ENCODE results near the gene MTRF1.

Gene MTRF1, protein sequence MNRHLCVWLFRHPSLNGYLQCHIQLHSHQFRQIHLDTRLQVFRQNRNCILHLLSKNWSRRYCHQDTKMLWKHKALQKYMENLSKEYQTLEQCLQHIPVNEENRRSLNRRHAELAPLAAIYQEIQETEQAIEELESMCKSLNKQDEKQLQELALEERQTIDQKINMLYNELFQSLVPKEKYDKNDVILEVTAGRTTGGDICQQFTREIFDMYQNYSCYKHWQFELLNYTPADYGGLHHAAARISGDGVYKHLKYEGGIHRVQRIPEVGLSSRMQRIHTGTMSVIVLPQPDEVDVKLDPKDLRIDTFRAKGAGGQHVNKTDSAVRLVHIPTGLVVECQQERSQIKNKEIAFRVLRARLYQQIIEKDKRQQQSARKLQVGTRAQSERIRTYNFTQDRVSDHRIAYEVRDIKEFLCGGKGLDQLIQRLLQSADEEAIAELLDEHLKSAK

DNA sequence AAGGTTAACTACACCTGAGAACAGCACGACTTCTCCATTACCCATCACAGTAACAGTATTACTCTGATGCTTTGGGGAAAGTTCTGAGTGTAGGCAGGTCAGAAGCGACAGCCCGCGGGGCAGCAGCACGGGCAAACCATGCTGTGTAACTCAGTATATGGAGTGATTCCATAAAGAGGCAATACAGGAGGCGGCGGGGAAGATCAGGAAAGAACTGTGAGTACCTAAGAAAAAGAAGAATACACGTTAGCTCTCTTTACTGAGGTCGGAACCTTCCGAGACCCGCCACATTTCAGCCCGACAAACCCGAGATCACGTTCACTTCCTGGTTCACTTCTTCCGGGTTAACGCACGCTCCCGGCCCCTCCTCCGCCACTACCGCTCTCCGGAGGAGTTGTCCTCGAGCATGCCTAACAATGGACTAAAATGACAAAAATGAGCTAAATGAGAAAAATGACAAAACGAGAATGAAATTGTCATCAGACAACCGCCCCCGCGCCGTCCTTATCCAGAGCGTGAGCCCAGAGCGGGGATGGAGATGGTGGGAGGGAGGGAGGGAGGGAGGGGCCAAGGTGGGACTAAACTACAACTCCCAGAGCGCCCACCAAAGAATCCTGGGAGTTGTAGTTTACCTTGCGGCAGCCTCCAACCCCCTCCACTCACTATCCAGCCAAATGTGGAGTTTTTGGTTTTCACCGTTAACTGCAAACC lies at the start of gene MTRF1:
Gene MTRF1, minus strand, starts transcription at position 316 of the 711 bp plus-strand sequence. CDS start 2,669 bp downstream, outside the sequence.
- peak; percentile 30 to 73 (median 46) for DNase-seq

DNA sequence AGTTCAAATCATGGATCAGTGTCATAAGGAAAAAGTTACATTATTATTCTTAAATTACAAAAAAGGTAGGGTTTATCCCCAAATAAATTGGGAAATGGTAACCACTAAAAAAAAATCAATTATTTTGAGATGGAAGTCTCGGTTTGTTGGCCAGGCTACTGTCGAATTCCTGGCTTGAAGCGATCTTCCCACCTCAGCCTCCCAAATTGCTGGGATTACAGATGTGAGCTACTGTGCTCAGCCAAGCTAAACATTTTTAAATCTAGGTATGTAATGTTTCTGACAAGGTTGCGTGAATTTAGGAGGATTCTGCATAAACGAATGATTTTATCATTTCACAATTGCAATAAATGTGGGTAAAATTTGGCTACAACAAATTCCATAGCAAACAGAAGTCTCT lies 49.7 kb upstream of the MTRF1 start:
- DNase-seq: no peak

DNA sequence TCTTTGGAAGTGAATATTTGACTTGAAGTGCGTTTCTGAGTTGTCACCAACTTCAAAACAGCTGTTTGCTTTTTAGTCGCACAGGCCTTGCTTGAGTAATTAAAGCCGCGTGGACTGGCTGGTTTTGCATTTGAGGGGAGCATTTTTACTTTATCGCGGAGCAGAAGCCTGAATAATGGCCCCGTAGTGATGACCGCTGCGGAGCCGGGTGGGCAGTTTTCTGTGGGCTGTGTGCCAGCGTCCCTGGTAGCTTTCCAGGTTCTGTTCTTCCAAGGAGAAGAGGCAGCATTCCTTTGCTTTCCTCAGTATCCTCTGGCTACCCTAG lies 48.8 kb upstream of the MTRF1 start:
- DNase-seq: no peak

DNA sequence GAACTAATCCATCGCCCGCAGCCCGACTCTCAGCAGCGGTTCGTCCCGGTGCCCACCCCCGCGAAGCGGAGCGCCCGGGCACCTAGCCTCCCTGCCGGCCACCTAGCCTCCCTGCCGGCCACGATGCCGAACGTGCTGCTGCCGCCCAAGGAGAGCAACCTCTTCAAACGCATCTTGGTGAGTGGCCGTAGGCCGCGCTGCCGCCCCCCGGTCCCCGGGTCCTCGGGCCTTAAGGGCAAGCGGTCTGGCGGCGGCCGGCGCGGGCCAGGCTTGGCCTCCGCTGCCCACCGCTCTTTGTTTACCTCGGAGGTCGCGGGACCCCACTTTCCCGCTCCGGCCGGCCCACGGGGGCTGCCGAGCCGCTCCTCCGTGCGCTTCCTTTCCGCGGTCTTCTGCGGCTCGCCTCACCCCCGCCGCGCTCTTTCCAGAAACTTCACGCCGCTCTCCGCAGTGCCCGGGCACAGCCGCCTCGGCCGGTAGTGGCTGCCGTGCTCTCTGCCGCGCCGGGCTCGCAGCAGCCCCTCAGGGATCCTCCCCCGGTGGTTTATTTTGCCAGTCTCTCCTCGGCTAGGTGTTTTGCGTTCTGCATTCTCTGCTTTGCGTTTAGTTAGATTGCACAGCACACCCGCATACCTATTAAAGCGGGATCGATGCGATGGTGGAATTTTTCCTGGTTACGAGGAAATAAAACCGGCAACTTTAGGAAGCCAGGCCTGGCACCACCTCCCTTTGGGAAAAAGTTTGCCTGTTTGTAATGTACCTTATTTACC lies 48.2 kb upstream of the MTRF1 start:
- peak in 3 of 4 experiments; percentile 14 to 45 (median 15) for DNase-seq

DNA sequence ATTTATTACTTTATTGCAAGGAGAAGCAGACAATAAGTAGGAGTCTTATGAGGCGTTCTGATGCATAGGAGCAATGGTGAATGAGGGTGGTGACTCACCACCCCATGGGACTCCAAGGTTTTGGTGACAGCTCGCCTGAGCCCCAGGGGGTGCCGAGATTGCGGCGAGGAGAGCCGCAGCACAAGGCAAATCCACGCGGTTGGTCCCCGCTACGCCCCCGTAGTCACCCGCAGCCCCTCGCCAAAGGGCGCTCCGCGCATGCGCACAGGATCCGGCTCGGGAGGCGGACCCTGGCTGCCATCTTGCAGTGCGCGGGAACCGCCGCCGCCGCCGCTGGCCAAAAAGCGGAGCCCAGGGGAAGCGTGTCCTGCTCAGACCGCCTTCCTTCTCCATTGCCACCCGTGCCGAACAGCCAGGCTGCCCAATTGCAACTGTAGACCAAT lies 47.6 kb upstream of the MTRF1 start, which contains the start of gene NAA16:
Gene NAA16, plus strand, starts transcription at position 305 of the 443 bp plus-strand sequence. CDS start 262 bp downstream, outside the sequence.
- peak; percentile 91 to 96 (median 94) for DNase-seq

DNA sequence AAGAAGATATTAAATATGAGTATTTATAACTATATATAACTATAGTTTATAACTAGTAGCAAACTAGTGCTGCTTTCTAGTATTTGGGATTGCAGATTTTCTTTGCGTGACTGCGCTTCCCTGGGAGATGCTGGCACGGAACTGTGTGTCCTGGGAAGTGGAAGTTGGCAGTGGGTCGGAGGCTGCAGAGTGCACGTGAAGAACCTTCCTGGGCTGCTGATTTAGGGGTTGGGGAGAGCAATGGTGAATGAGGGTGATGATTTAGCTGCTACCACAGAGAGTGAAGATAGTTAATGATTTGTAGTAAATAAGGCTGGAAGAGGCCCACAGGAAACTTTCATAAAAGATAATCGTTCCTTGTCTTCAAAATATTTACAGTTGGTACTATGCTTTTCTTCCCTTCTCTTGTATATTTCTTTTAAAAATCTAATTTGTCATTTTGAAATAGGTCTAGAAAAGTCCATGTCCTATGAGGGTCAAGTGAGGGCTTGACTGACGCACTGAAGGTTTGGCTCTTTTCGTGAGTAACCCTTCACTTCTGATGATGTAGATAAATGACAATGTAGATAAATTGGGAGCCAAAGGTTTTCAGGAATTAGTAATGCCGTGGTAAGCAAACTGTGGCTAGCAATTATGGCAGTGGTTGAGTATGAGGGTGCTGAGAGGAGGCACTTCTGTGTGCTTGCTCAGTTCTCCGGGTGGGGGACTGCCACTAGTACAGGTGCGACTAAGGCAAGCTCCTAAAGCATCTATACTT lies 44.7 kb upstream of the MTRF1 start:
- no peak for DNase-seq

DNA sequence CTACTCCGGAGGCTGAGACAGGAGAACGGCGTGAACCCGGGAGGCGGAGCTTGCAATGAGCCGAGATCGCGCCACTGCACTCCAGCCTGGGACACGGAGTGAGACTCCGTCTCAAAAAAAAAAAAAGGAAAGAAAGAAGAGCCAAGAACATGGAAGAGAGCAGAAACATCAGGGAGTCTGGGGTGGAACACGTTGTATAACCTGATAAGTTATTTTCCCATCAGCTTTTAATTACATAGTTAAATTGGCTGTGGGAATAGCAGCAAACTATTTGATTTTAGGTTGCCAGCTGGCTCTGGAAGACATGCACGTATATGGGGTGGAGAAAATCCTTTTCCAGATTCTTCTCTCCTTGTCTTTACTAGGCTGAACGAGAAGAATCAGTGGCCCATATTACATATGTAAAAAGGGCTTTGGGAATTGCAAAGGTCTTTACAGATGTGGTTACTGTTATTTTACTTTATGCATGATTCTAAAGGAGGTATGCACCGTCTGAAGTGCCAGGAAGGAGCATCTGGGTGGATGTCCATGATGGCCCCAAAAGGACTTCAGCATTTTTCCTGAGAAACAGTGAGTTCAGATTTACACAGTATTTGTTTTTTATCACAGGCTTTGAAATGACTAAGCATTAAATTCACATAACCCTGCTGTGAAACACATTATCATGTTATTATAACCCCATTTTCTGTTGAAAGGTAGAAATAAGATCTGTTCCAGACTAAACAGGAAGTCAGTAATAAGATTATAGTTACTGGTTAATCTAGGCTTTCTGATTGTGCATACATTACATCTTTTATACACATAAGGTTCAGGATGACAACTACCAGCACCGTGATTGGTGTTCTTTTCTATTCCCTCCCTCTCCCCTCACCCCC lies 43.1 kb upstream of the MTRF1 start:
- no peak for DNase-seq

DNA sequence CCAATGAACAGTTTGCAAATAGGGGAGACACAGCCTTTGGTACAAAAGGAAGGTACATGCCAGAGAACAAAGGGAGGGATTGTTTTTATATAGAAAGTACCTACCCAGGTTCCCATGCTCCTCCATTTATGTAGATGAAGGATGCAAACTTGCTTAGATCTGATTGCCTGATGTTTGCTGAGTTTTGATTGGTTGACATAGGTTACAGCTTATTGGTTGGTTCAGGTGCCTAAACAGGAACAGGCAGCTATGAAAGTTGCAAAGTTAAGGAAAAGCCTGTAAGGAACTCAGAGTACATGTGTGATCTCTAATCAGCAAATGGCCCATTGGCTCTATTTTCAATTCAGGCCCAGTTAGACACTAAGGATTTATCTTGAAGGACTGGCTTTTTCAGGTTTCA lies 41.2 kb upstream of the MTRF1 start:
- no peak for DNase-seq

DNA sequence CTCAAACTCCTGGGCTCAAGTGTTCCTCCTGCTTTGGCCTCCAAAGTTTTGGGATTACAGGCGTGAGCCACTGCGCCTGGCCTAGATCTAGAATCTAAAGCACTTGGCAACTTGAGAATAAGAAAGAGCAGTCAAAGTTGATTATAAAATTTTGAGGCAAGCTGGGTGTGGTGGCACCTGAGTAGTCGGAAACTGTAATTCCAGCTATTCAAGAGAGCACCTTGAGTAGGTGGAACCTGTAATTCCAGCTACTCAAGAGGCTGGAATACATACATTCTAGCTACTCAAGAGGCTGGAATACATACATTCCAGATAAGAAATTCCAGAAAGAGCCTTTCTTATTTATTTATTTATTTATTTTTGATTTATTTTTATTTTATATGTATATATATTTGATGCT lies 39.4 kb upstream of the MTRF1 start:
- no peak for DNase-seq

DNA sequence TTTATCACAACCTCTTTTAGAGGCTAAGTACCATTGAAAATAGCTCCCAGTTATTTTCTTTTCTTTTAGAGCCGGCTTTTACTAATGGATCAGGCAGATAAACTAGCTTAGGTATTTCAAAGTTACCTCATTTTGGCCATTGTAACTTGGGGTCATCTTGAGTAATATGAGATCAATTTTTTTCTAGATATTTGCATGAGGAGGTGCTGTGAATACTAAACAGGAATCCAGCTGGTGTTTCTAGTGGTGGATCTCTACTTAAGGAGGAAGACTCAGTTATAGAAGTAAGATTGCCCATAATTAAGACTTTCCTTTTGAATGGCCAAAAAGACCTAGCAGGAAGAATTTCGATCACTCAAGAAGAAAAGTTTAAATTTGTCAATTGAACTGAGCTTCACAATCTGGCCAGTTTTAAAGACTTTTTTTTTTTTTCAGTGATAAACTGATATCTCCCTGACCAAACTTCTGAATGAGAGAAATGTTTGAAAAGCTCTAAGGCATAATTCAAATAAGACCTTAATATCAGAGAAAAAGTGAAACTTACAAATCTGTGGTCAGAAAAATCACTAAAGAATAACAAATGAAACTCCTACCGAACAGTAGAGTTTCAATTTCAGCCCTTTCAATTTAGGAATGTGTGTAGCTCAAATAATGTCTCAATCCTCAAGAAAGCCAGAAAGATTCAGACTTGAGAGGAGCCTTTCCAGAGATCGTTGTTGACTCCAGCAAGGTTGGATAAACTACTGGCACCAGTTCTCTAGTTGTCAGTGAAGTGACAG lies 36.1 kb upstream of the MTRF1 start:
- no peak for DNase-seq

DNA sequence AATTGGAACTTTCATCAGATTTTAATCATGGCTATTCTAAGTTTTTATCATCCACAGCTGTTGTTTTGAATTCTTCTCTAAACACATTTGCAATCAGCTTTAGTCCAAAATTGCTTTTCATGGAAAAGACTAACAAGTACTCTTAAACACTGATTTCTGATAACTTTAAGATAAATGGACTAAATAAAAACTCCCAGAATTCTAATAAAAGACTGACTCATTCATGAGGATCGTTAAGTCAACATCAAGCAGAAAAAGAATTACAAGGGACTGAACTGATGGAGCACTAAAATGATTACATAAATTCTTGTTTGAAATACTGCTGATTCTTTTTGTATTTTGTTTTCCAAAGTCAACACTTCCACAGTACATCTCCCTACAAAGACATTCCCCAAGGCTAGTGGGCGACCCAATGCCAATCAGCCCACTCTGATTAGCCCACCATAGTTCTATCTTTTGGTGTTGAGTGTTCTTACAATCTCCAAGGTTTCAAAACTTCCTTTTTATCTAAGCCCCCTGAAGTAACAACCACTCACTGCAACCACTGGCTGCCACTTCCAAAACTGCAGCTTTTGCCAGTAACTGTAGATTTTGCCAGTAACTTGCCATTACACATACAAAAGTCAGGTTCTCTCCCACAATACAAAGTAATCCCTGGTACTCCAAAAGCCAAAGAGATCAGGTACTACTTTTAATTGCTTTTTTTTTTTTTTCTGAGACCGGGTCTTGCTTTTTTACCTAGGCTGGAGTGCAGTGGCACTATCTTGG lies 33.7 kb upstream of the MTRF1 start:
- no peak for DNase-seq

DNA sequence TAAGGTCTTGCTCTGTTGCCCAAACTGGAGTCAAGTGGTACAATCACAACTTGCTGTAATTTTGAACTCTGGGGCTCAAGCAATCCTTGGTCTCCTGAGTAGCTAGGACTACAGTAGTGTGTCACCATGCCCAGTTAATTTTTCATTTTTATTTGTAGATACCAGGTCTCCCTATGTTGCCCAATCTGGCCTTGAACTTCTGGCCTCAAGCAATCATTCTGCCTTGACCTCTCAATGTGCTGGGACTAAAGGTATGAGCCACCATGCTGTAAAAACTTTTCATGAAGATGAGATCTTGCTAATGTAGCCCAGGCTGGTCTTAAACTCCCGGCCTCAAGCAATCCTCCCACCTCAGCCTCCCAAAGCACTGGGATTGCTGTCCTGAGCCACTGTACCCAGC lies 32.6 kb upstream of the MTRF1 start:
- no peak for DNase-seq

DNA sequence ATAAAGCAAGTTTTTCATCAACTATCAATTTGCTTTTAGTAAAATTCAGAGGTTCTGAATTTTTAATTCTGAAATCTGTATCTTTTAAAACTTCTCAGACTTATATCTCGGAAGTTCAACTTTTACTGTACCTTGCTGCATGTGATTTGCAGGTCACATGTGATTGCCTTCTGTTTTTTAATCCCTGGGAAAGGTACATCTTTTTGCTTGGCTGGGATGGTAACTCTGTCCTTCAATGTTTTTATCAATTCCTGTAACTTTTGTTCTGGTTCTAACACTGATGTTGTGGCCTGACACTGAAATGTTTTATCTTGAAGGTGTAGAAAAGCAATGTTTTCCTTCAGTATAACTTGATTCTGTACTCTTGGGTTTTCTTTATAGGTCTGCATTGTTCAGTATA lies 31.5 kb upstream of the MTRF1 start:
- no peak for DNase-seq

DNA sequence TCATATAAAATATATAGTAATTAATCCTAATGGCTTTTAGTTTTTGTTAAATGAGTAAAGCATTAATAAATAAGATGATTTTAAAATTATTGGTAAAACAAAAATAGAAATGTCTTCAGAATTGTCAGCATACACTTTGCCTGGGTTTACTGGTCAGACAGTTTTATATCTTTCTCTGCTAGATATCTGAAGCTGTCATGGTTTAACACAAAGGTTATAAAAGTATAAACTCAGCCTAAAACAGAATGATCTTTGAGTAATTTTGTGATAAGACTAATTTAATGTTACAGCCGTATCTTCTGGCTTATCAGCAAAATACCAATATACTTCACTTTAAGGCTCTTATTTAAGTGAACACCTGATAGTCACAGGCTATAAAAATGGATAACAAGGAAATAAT lies 29.9 kb upstream of the MTRF1 start:
- no peak for DNase-seq

DNA sequence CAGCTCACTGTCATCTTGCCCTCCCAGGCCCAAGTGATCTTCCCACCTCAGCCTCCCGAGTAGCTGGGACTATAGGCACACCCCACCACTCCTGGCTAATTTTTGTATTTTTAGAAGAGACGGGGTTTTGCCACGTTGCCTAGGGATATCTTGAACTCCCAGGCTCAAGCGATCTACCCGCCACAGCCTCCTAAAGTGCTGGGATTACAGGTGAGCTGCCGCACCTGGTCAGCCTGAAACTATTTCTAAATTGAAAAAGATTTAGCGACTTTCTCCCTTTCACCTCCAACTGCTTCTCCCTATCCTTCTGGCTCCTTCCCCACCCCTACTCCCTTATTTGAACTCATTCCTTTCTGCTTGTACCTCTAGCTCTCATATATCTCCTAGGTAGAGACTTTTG lies 27.9 kb upstream of the MTRF1 start:
- no peak for DNase-seq

DNA sequence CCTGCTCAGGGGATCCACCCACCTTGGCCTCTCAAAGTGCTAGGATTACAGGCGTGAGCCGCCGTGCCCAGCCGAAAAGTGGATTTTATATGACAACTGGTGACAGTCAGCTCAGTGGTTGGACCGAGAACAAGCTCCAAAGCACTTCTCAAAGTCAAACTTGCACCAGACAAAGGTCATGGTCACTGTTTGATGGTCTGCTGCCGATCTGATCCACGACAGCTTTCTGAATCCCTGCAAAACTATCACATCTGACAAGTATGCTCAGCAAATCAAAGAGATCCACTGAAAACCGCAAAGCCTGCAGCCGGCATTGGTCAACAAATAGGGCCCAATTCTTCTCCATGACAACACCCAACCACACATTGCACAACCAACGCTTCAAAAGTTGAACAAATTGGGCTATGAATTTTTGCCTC lies 26.1 kb upstream of the MTRF1 start:
- DNase-seq: no peak

DNA sequence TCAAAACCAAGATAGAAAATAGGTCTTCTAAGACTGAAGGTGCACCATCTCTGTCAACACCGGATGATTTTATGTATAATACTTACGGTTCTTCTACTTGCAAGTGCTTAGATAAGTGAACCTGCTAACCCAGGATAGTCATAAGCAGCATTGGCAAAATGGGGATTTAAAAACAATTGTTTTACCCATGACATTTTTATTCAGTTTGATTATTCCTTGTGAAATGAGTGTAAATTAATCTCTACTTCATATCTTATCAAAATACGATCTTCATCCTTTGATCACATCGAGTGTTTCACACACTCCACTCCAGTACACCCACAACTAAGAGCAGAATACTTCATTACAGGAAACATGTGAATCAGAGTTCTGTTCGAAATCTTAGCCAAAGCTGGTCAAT lies 23.0 kb upstream of the MTRF1 start:
- no peak for DNase-seq

DNA sequence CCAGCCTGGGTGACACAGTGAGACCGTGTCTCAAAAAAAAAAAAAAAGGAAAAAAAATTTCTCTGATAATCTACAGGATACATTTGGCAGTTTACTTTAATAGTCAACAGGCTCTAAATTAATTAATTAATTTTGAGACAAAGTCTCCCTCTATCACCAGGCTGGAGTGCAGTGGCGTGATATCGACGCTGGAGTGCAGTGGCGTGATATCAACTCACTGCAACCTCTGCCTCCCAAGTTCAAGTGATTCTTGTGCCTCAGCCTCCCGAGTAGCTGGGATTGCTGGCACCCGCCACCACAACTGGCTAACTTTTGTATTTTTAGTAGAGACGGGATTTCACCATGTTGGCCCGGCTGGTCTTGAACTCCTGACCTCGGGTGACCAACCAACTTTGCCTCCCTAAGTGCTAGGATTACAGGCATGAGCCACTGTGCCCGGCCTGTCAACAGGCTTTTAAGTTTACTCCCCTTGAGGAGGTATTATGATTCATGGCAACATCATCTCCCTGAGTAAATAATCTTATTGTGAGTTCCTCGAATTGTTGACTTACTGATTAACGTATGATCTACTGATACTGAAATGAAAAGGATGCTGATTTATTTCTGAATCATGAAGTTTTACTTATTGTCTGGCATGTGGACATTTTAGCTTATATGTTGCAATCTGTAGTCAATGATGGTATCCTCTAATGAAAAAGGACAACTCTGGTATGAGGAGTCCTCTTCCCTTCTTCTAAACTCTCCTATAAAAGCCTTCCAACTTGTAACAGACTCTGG lies 21.3 kb upstream of the MTRF1 start:
- no peak for DNase-seq

DNA sequence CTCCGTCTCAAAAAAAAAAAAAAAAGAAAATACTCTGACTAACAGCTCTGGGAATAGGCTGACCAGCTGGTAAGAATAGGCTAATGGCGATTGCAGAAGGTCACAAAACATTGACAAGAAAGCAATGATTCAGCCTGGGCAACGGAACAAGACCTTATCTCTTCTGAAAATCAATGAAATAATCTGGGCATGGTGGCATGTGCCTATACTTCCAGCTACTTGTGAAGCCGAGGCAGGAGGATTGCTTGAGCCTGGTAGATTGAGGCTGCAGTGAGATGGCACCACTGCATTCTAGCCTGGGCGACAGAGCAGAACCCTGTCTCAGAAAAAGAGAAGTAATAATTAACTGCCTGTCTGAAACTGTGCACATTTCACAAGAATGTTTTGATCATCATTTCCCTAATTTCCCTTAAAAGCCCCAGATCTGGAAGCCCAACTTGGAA lies 18.8 kb upstream of the MTRF1 start:
- DNase-seq: no peak

All from activated naive CD4-positive, alpha-beta T cell (primary cell).